Mammary epithelial cell (primary cell): ENCODE results near the gene SLC16A3.

ENCODE experiments used
- EZH2 ChIP-seq: IDR thresholded peaks from 2 replicates; pipeline ENCODE4 v1.6.1; 2012; ENCODE audit warnings: low read length, inconsistent platforms, borderline replicate concordance
- TF ChIP-seq, protein P1 (sequence below), 2 donors: IDR thresholded peaks in 1 of 2; conservative IDR thresholded peaks in 1 of 2; 2 replicates each; pipeline ENCODE4 v1.5.1; 2011 to 2012; ENCODE audit warnings: inconsistent platforms in 2 of 2, low read length in 2 of 2, mild to moderate bottlenecking in 2 of 2, control low read depth in 1 of 2, low read depth in 1 of 2; ENCODE audit not compliant: insufficient read depth in 1 of 2; ENCODE audit errors: extremely low read depth in 1 of 2

DNA sequence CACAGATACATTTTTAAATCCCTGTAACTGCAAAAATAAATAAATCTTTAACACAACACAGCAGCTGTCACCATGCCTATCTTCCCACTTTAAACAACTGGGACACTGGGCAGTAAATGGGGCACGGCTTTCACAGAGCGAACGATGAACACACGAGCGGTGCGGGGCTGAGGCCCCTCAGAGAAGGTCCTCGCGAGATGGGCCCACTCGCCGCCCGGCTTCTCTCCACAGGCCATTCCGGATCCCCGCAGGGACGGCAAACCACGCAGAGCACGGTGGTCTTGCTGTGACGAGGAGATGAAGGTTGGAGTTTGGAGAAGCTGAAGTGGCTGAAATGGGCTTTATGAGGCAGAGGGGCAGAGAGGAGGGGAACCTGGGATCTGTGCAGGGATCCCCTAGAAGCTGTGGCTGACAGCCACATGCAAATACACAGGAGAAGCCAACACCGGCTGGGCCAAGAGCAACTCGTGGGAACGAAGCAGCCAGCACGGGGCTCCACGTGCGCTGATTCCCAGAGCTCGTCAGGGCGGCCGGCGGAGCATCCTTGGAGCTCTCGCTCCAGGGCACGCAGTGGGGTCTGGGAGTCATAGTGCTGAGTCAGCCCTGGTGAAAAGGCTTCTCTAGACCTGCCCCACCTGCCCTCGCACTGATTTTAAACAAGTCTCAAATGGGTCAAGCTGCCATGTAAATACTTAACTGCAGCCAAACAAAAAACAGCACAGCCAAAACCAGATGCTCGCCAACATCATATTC lies 47.9 kb upstream of the SLC16A3 start:
- TF ChIP-seq, protein P1, sequence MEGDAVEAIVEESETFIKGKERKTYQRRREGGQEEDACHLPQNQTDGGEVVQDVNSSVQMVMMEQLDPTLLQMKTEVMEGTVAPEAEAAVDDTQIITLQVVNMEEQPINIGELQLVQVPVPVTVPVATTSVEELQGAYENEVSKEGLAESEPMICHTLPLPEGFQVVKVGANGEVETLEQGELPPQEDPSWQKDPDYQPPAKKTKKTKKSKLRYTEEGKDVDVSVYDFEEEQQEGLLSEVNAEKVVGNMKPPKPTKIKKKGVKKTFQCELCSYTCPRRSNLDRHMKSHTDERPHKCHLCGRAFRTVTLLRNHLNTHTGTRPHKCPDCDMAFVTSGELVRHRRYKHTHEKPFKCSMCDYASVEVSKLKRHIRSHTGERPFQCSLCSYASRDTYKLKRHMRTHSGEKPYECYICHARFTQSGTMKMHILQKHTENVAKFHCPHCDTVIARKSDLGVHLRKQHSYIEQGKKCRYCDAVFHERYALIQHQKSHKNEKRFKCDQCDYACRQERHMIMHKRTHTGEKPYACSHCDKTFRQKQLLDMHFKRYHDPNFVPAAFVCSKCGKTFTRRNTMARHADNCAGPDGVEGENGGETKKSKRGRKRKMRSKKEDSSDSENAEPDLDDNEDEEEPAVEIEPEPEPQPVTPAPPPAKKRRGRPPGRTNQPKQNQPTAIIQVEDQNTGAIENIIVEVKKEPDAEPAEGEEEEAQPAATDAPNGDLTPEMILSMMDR (conservative IDR thresholded peaks at IDR 0.05 in 1 of 2, IDR thresholded peaks at IDR 0.05 in 1 of 2; ENCODE audit: extremely low read depth in 1 of 2, insufficient read depth in 1 of 2, low read depth in 1 of 2, low read length in 2 of 2) = no peak
- no peak for TF ChIP-seq EZH2
